SU-DHL-6 (cell line): ENCODE measurements around the gene ATAD3C.

Experiments
- CTCF ChIP-seq: fragments of 200-600 bp; sonication (generic); IDR thresholded peaks from one replicate; pipeline ENCODE4 v1.5.1; 2017; ENCODE audit warnings: antibody characterized with exemption, mild to moderate bottlenecking, low read length, moderate library complexity; ENCODE audit not compliant: insufficient read depth, poor library complexity, severe bottlenecking
- EZH2phosphoT487 ChIP-seq: fragments of 200-600 bp; sonication (generic), shearing (Covaris generic); conservative IDR thresholded peaks from 2 replicates; pipeline ENCODE4 v1.6.1; 2018; ENCODE audit warnings: mild to moderate bottlenecking, antibody characterized with exemption, low read length, moderate library complexity, mixed read lengths

- TF ChIP-seq CTCF (no peak), EZH2phosphoT487 (no peak)
These were observed 18.3 kb upstream of the ATAD3C start for GRCh38 chr1:1430992-1431844.
